Naive thymus-derived CD8-positive, alpha-beta T cell (primary cell): Measurements from ENCODE around the gene ATP5F1A. TPM values are rescaled to one million over a fixed set of nuclear protein-coding genes. Genes with fewer than 3 reads are reported as not detected.
"Not testable (repeated sequence)": the region's sequence is repeated elsewhere in the genome, so short reads cannot be mapped to it uniquely, and the experiment has no call there.

Experiments
- ATAC-seq, 2 donors: fragments of 150-1000 bp; cut with Tn5 transposase in 1 of 2; sonication (Bioruptor Pico), chemical (Tn5 transposase) in 1 of 2; 1 replicate in 1 of 2; 2 replicates in 1 of 2; pipeline ENCODE4 v1.10.0; 2021; ENCODE audit warnings: mild to moderate bottlenecking in 2 of 2, moderate library complexity in 2 of 2
- POLR2A ChIA-PET: fragments of 350-600 bp; sonication (Branson Sonifier 250); formaldehyde crosslinking; loops from one replicate; lab custom pipeline; 2021; ENCODE audit warnings: antibody characterized with exemption; lab: Charles Lee
- DNase-seq, 10 donors: peaks; one replicate each; pipeline versions ENCODE4 v3.0.0 to v3.0.0-alpha.2; 2020 to 2022
- H3K27ac Mint-ChIP-seq, 10 donors: one replicate each; pipeline ENCODE4 v1.8.0; 2020 to 2022; ENCODE audit warnings: mild to moderate bottlenecking in 10 of 10, mixed read lengths in 10 of 10, moderate library complexity in 4 of 10, inconsistent platforms in 1 of 10
- H3K27me3 Mint-ChIP-seq, 5 donors: one replicate each; pipeline ENCODE4 v1.8.0; 2021 to 2022; ENCODE audit warnings: mixed read lengths in 5 of 5
- H3K36me3 Mint-ChIP-seq, 3 donors: one replicate each; pipeline ENCODE4 v1.8.0; 2020 to 2022; ENCODE audit warnings: mixed read lengths in 3 of 3, mild to moderate bottlenecking in 2 of 3, inconsistent platforms in 1 of 3
- H3K4me1 Mint-ChIP-seq, 4 donors: one replicate each; pipeline ENCODE4 v1.8.0; 2021 to 2022; ENCODE audit warnings: mixed read lengths in 4 of 4
- H3K4me3 Mint-ChIP-seq, 10 donors: one replicate each; pipeline ENCODE4 v1.8.0; 2020 to 2022; ENCODE audit warnings: mild to moderate bottlenecking in 10 of 10, mixed read lengths in 10 of 10, moderate library complexity in 6 of 10, inconsistent platforms in 1 of 10
- H3K9me3 Mint-ChIP-seq, 9 donors: one replicate each; pipeline ENCODE4 v1.8.0; 2020 to 2022; ENCODE audit warnings: mixed read lengths in 9 of 9, mild to moderate bottlenecking in 3 of 9, inconsistent platforms in 1 of 9, moderate library complexity in 1 of 9
- polyA plus RNA-seq, 3 donors: library from polyadenylated mRNA; unstranded; fragments of 300-500 nt; fragmentation: Illumina TruSeq; gene quantifications; one replicate each; pipeline ENCODE4 v1.2.3, GENCODE V29; 2021
- total RNA-seq, 8 experiments: library from RNA in 2 of 8; stranded (reverse) in 2 of 8; gene quantifications; one replicate each; pipeline ENCODE4 v1.2.3 and lab custom pipeline; 2021 to 2026

Gene ATP5F1A
- 100 to 1,000 TPM; 277 to 284 TPM for total RNA-seq
- 100 to 1,000 TPM; 496 to 502 (median 498) TPM for polyA plus RNA-seq
- 257 to 684 (median 459) reads per million in 6 experiments for total RNA-seq (lab: John Stamatoyannopoulos, UW)

DNA sequence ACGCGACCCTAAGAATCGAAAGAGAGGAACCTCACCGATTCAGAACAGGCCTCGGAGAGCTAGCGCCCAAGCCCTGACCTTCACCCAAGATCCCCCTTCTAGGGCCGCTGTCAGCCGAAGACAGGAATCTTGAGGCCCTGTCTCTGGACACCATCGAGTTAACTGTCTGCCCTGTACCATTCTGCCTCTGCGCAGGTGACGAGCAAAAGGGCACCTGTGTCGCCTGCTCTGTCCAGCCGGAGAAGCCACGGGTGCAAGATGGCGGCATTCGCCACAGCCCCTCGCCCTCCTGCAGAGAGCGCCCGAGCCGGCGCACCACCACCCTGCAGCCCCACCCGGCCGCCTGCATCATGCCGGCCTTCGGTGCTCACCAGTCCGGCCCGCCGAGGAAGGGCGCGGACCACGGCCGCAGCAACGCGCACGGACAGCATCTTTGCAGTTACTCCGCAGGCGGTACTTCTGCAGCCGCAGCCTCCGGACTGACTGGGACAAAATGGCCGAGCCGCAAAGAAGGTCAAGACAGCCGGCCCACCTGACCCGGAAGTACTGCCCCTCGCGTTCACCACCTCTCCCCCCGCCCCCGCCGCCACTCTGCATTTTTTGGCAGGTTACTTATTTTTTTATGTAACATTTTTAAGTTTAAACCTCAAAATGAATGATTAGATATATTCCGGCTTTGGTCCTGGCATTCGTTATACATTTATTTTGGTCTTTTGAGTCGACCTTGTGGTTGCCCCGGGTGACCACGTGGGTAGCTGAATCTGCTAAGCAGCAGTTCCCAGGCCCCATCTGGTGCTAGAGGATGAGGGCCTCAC lies at the start of gene ATP5F1A:
ATP5F1A (minus strand) TSS at position 496 of the 815 bp plus-strand sequence; CDS start at position 431, 65 bp downstream.
- H3K4me3 Mint-ChIP-seq: peak within 1 kb of the TSS; percentile 93 to 99 (median 98)
- DNase-seq (peak; percentile 76 to 89 (median 82)), ATAC-seq (peak; percentile 80 to 86)
- POLR2A ChIA-PET: interaction anchor here (1.0 to 1.2 kb wide), 5 partner anchors 9 to 135 kb away, joined by 3 to 5 read pairs (median 4); partner anchors contain the start of gene PSTPIP2
- H3K27me3 Mint-ChIP-seq: no peaks in the 10 kb centered on the region
- H3K4me1 Mint-ChIP-seq: peaks cover 10 to 47% (median 27%) of the 10 kb centered on the region in 4 donors
- peaks cover 0 to 21% (median 7%) of the 10 kb centered on the region in 3 donors for H3K36me3 Mint-ChIP-seq
- H3K27ac Mint-ChIP-seq: peak within 1 kb of the TSS; percentile 94 to 99 (median 99)
- no peaks in the 10 kb centered on the region for H3K9me3 Mint-ChIP-seq

DNA sequence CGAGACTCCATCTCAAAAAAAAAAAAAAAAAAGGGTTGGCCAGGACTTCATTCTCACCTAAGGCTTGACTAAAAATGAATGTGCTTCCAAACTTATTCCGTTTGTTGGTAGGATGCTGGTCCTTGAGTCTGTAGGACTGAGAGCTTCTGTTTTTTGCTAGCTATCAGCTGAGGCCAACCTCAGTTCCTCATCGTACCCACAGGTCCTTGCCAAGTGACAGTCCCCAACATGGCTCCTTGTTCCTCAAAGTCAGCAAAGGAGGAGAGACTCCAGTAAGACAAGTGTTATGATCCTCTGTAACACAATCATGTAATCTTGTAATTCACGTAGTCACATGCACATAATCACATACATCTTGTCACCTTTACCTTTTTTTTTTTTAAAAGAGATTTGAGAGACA lies 43.1 kb upstream of the ATP5F1A start:
- DNase-seq (no peak), ATAC-seq (no peak)
- H3K36me3 Mint-ChIP-seq: peaks cover 0 to 5% (median 2%) of the 10 kb centered on the region in 3 donors
- no peaks in the 10 kb centered on the region for H3K9me3 Mint-ChIP-seq
- H3K27ac Mint-ChIP-seq: peak overlapping the region in 1 of 10 donors; percentile 43
- no peaks in the 10 kb centered on the region for H3K4me1 Mint-ChIP-seq
- H3K4me3 Mint-ChIP-seq: no peak overlapping the region
- POLR2A ChIA-PET: interaction anchor here (0.7 kb wide), 1 partner anchor 23 kb away, joined by 3 read pairs; no protein-coding TSS in a partner anchor
- no peaks in the 10 kb centered on the region for H3K27me3 Mint-ChIP-seq

DNA sequence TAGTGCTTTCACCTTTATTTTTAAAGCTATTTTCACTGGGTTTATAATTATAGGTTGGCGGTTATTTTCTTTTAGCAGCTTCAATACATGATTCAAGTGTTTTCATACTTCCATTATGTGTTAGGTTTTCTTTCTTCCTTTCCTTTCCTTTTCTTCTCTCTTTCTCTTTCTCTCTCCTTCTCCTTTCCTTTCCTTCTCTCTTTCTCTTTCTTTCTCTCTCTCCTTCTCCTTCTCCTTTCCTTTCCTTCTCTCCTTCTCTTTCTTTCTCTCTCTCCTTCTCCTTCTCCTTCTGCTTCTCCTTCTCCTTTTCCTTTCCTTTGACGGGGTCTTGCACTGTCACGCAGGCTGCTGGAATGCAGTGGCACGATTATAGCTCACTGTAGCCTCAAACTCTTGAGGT lies 42.1 kb upstream of the ATP5F1A start:
- Mint-ChIP-seq H3K27me3 (no peaks in the 10 kb centered on the region), H3K9me3 (no peaks in the 10 kb centered on the region), H3K27ac (no peak overlapping the region), H3K4me1 (peaks cover 0 to under 1% (median 0%) of the 10 kb centered on the region in 4 donors), H3K36me3 (peaks cover 0 to 5% (median 2%) of the 10 kb centered on the region in 3 donors), H3K4me3 (no peak overlapping the region)
- no peak for ATAC-seq
- POLR2A ChIA-PET: no interaction called here
- DNase-seq: no peak

DNA sequence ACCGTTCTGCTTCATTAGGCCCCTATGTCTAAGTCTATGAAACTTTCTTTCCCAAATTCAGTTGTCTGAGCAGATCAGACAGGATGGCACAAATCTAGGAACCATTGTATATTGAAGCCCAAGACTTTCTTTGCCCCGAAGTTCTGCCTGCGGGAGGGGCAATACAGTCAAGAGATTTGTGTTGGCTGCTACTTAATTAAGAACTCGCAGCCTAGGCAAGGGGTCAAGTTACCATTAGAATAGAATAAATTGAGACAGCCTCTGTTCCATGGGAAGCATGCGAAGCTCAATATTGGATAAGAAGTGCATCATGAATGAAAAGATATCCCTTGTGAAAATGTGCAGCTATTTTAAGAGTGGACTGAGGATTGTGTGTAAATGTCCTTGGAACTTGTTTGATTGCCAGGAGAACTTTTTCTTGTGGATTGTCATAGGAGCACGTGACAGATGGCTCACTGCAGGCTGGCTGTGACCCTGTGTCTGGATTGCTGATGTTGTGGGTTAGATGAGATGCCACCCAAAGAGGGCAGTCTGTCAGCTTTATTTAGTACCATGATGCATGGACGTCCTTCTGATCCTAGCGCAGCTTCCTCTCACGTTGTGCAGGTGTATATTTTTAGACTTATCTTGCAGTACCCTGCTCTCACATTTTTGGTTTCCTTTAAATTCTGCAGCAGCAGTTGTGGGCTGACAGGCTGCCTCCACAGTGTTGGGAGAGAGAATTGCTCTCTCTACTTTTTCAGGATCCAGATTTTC lies 37.0 kb upstream of the ATP5F1A start:
- no peak for ATAC-seq
- Mint-ChIP-seq H3K4me3 (no peak overlapping the region), H3K27me3 (no peaks in the 10 kb centered on the region), H3K27ac (peak overlapping the region in 4 of 10 donors; percentile 19 to 47 (median 25)), H3K4me1 (peaks cover 0 to 2% (median 1%) of the 10 kb centered on the region in 4 donors), H3K9me3 (no peaks in the 10 kb centered on the region), H3K36me3 (peaks cover 0 to 16% (median 5%) of the 10 kb centered on the region in 3 donors)
- no peak for DNase-seq
- POLR2A ChIA-PET: interaction anchor here (1.2 kb wide), 1 partner anchor 14 kb away, joined by 3 read pairs; no protein-coding TSS in a partner anchor

DNA sequence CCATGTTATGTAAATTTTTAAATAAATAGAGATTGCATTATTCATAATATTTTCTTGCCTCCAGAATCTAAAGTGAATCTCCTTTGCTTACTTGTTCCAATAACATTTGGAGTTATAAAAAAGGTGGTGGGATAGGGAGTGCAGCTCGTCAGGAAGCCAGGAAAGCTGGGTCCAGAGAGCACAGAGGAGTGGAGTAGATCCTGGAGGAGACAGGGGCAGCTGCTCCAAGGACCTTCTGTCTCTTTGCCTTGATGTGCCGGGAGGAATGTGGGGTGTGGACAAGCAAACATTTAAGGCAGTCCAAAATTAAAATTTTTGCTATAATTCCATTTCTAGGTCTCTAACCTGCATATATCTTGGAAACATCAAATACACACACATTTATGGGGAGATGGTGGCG lies 35.4 kb upstream of the ATP5F1A start:
- ATAC-seq: no peak

DNA sequence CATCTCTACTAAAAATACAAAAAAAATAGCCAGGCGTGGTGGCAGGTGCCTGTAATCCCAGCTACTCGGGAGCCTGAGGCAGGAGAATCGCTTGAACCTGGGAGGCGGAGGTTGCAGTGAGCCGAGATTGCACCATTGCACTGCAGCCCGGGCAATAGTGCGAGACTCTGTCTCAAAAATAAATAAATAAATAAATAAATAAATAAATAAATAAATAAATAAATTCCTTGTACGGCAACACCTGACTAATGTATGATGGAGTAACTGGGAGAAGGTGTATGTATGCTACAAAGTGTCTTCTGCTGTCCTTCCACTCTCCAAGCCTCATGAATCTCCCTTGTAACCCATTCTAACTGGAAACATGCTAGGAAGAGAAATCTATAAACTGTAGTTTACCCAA lies 32.5 kb upstream of the ATP5F1A start:
- H3K27me3 Mint-ChIP-seq, POLR2A ChIA-PET, H3K9me3 Mint-ChIP-seq, H3K4me1 Mint-ChIP-seq, H3K27ac Mint-ChIP-seq, ATAC-seq, H3K4me3 Mint-ChIP-seq, DNase-seq: not testable (repeated sequence)
- peaks cover 0 to 51% (median 17%) of the 10 kb centered on the region in 3 donors for H3K36me3 Mint-ChIP-seq

More for the DNA sequence above, 35.4 kb upstream of the ATP5F1A start:
- POLR2A ChIA-PET: no interaction called here
- no peak for DNase-seq
- Mint-ChIP-seq H3K9me3 (no peaks in the 10 kb centered on the region), H3K4me1 (peaks cover 0 to 2% (median 1%) of the 10 kb centered on the region in 4 donors), H3K36me3 (peaks cover 0 to 27% (median 13%) of the 10 kb centered on the region in 3 donors), H3K27me3 (no peaks in the 10 kb centered on the region), H3K4me3 (no peak overlapping the region), H3K27ac (peak overlapping the region in 1 of 10 donors; percentile 20)

DNA sequence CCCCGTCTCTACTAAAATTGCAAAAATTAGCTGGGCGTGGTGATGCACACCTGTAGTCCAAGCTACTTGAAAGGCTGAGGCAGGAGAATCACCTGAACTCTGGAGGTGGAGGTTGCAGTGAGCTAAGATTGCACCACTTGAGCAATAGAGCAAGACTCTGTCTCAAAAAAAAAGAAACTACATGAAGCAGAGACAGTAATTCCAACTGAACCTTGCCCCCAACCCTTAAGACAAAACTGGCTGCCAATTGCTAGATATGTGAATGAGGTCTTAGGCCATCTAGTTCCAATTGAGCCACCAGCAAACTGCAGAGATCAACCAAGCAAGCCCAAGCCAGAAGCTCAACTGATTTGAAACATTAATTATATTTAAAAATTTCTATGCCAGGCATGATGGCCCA lies 32.0 kb upstream of the ATP5F1A start:
- Mint-ChIP-seq H3K4me3 (no peak overlapping the region), H3K4me1 (peaks cover 0 to 2% (median under 1%) of the 10 kb centered on the region in 4 donors), H3K27ac (no peak overlapping the region), H3K36me3 (peaks cover 0 to 55% (median 17%) of the 10 kb centered on the region in 3 donors), H3K9me3 (no peaks in the 10 kb centered on the region), H3K27me3 (no peaks in the 10 kb centered on the region)
- ATAC-seq (no peak), DNase-seq (no peak)
- POLR2A ChIA-PET: no interaction called here

DNA sequence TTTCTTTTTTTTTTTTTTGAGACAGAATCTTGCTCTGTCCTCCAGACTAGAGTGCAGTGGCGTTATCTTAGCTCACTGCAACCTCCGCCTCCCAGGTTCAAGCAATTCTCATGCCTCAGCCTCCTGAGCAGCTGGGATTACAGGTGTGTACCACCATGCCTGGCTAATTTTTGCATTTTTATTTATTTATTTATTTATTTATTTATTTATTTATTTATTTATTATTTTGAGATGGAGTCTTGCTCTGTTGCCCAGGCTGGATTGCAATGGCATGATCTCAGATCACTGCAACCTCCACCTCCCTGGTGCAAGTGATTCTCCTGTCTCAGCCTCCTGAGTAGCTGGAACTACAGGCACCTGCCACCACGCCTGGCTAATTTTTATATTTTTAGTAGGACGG lies 28.5 kb upstream of the ATP5F1A start:
- H3K4me3 Mint-ChIP-seq, DNase-seq, H3K4me1 Mint-ChIP-seq, ATAC-seq, H3K27me3 Mint-ChIP-seq, H3K27ac Mint-ChIP-seq, H3K9me3 Mint-ChIP-seq: not testable (repeated sequence)
- peaks cover 0 to 74% (median 24%) of the 10 kb centered on the region in 3 donors for H3K36me3 Mint-ChIP-seq
- POLR2A ChIA-PET: interaction anchor here (1.0 kb wide), 1 partner anchor 8 kb away, joined by 3 read pairs; no protein-coding TSS in a partner anchor

DNA sequence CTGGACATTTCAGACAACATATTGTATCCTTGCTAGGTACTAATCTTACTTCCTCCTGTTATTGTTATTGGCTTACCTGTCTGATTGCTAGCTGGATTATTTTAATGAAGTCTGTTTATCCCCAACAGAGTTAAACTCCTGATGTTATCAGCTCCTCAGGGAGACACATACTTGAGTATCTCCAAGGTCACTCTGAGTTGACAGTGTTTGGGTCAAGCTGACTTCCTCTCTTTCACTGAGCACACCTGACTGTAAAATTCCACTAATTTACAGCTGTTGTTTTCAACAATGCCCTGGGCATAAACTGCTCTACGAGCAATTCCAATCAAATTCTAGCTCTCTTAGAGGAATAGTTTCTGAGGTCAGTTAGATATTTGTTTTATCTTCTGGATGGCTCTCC lies 15.7 kb upstream of the ATP5F1A start:
- H3K4me3 Mint-ChIP-seq: no peak overlapping the region
- H3K27me3 Mint-ChIP-seq: no peaks in the 10 kb centered on the region
- ATAC-seq (no peak), DNase-seq (no peak)
- H3K36me3 Mint-ChIP-seq: peaks cover 9 to 65% (median 30%) of the 10 kb centered on the region in 3 donors
- H3K9me3 Mint-ChIP-seq: no peaks in the 10 kb centered on the region
- H3K4me1 Mint-ChIP-seq: peaks cover 4 to 18% (median 10%) of the 10 kb centered on the region in 4 donors
- POLR2A ChIA-PET: no interaction called here
- peak overlapping the region in 1 of 10 donors; percentile 37 for H3K27ac Mint-ChIP-seq

DNA sequence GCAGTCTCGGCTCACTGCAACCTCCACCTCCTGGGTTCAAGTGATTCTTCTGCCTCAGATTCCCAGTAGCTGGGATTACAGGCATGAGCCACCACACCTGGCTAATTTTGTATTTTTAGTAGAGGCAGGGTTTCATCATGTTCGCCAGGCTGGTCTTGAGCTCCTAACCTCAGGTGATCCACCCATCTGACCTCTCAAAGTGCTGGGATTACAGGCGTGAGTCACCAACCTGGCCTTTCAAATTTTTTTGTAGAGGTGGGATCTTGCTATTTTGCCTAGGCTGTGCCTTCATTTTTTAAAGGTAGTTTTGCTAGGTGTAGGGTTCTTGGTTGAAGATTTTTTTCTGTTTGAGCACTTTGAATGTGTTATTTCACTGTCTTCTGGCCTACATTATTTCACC lies 12.3 kb upstream of the ATP5F1A start:
- ATAC-seq: no peak
- Mint-ChIP-seq H3K27me3 (no peaks in the 10 kb centered on the region), H3K27ac (no peak overlapping the region), H3K4me3 (no peak overlapping the region), H3K4me1 (peaks cover 4 to 32% (median 20%) of the 10 kb centered on the region in 4 donors), H3K36me3 (peaks cover 9 to 58% (median 21%) of the 10 kb centered on the region in 3 donors), H3K9me3 (no peaks in the 10 kb centered on the region)
- POLR2A ChIA-PET: interaction anchor here (0.7 kb wide), 1 partner anchor 104 kb away, joined by 4 read pairs; no protein-coding TSS in a partner anchor
- DNase-seq: no peak

DNA sequence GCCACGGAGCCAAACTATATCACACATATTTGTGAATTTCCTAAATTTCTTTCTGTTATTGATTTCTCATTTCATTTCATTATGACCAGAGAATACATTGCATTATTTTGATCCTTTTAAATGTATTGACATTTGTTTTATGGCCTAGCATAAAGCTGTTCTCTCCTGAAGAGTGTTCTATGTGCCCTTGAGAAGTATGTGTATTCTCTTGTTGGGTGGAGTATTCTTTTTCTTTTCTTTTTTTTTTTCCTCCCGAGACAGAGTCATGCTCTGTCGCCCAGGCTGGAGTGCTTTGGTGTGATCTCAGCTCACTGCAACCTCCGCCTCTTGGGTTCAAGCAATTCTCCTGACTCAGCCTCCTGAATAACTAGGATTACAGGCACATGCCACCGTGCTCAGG lies 11.3 kb upstream of the ATP5F1A start:
- peak overlapping the region in 1 of 10 donors; percentile 32 for H3K4me3 Mint-ChIP-seq
- ATAC-seq (no peak), DNase-seq (no peak)
- H3K27ac Mint-ChIP-seq: peak overlapping the region in 4 of 10 donors; percentile 25 to 80 (median 56)
- peaks cover 8 to 38% (median 28%) of the 10 kb centered on the region in 4 donors for H3K4me1 Mint-ChIP-seq
- no peaks in the 10 kb centered on the region for H3K27me3 Mint-ChIP-seq
- no peaks in the 10 kb centered on the region for H3K9me3 Mint-ChIP-seq
- POLR2A ChIA-PET: no interaction called here
- H3K36me3 Mint-ChIP-seq: peaks cover 9 to 49% (median 18%) of the 10 kb centered on the region in 3 donors
